Measurements from ENCODE around the gene STT3A. TPM values are rescaled to one million over a fixed set of nuclear protein-coding genes. Genes with fewer than 3 reads are reported as not detected.

Gene STT3A
- total and polyA plus RNA-seq, 4 donors, result 47.5 to 176 (median 130) TPM

- DNase-seq (ENCODE audit: low spot score), result peak; percentile 93
- no peaks in the 10 kb centered on the region for H3K9me3 ChIP-seq (ENCODE audit: control insufficient read depth in 4 of 4, low read length in 3 of 4)
- H3K4me3 ChIP-seq (ENCODE audit: low read depth in 1 of 3, low read length in 3 of 3), result peak overlapping the region; percentile 51 to 82 (median 75)
- peak overlapping the region; percentile 93 to 95 for H3K27ac ChIP-seq (ENCODE audit: low read depth in 1 of 2, low read length in 2 of 2)
- peak overlapping the region; percentile 53 to 84 for H3K9ac ChIP-seq (ENCODE audit: low read depth in 1 of 2, low read length in 2 of 2)
- TF ChIP-seq SP1 (IDR thresholded peaks at IDR 0.05) (peak; percentile 11), ATF3 (IDR thresholded peaks at IDR 0.05) (no peak), FOXA2 (IDR thresholded peaks at IDR 0.05) (peak; percentile 33), NR2F2 (IDR thresholded peaks at IDR 0.05) (no peak), FOXA1 (IDR thresholded peaks at IDR 0.05) (peak; percentile 57), JUND (IDR thresholded peaks at IDR 0.05) (no peak), REST (IDR thresholded peaks at IDR 0.05) (peak; percentile 66), CTCF (IDR thresholded peaks at IDR 0.05; ENCODE audit: low read depth, low read length, missing input control) (no peak), RAD21 (IDR thresholded peaks at IDR 0.05) (peak; percentile 22 to 35), EGR1 (IDR thresholded peaks at IDR 0.05; ENCODE audit: low read depth in 2 of 2) (no peak), YY1 (IDR thresholded peaks at IDR 0.05) (peak; percentile 92), MAX (IDR thresholded peaks at IDR 0.05) (no peak), HNF4G (IDR thresholded peaks at IDR 0.05) (no peak), GABPA (IDR thresholded peaks at IDR 0.05 in 1 of 2, conservative IDR thresholded peaks at IDR 0.05 in 1 of 2) (peak in 1 of 2 donors; percentile 71), ZBTB33 (IDR thresholded peaks at IDR 0.05) (no peak), TAF1 (conservative IDR thresholded peaks at IDR 0.05) (no peak), HNF4A (conservative IDR thresholded peaks at IDR 0.05) (no peak), RXRA (IDR thresholded peaks at IDR 0.05) (no peak)
- WGBS, result 1% methylated on average over 51 of the region's 51 CpGs
- H3K36me3 ChIP-seq (ENCODE audit: control insufficient read depth in 4 of 4, insufficient read depth in 3 of 4, low read depth in 1 of 4, low read length in 3 of 4), result peaks cover 5 to 13% (median 11%) of the 10 kb centered on the region in 4 donors
- peaks cover 3 to 20% (median 15%) of the 10 kb centered on the region in 4 donors for H3K4me1 ChIP-seq (ENCODE audit: control insufficient read depth in 4 of 4, insufficient read depth in 4 of 4, low read length in 3 of 4)
- H3K27me3 ChIP-seq (ENCODE audit: control insufficient read depth in 4 of 4, insufficient read depth in 4 of 4, low read length in 3 of 4), result no peaks in the 10 kb centered on the region
Measured at GRCh38 chr11:125625630-125626287, 33.1 kb downstream of the STT3A start.

Measured in liver (tissue), 9 donors.